T-helper 2 cell treated with Interferon-gamma antibody and Interleukin-4, amounts not matched to agents 100 ng/mL and 5 ng/mL, for 36 hours (primary cell): Measurements from ENCODE around the gene QRFP. TPM values are rescaled to one million over a fixed set of nuclear protein-coding genes. Genes with fewer than 3 reads are reported as not detected.
"Not testable (repeated sequence)": the region's sequence is repeated elsewhere in the genome, so short reads cannot be mapped to it uniquely, and the experiment has no call there.

Source experiments
- intact Hi-C: fragments of 100-400 bp; cut with micrococcal nuclease; formaldehyde crosslinking; loops from one replicate; pipeline ENCODE4 v1.15.1; 2023
- total RNA-seq: library from RNA; stranded (reverse); gene quantifications from 2 replicates; pipeline ENCODE4 v1.2.3, GENCODE V29; 2022

Gene QRFP
- total RNA-seq, 1 donor from 2014 or later, result not detected

GRCh38 chr9:130854835-130855234, 41.8 kb downstream of the QRFP start:
- intact Hi-C loops, result no loop called here

GRCh38 chr9:130854092-130854491, 42.5 kb downstream of the QRFP start:
- intact Hi-C loops, result no loop called here

- intact Hi-C loops, result no loop called here
These were observed 43.8 kb downstream of the QRFP start for GRCh38 chr9:130852801-130853200.

GRCh38 chr9:130849356-130849755, 47.3 kb downstream of the QRFP start:
- intact Hi-C loops, result no loop called here

- intact Hi-C loops, result not testable (repeated sequence)
These were observed 48.1 kb downstream of the QRFP start for GRCh38 chr9:130848514-130848913.

GRCh38 chr9:130847306-130848217, 49.0 kb downstream of the QRFP start:
- intact Hi-C loops, result no loop called here

- intact Hi-C loops, result no loop called here
These were observed 49.9 kb downstream of the QRFP start for GRCh38 chr9:130846487-130847305.

GRCh38 chr9:130845901-130846481, 50.6 kb downstream of the QRFP start:
- intact Hi-C loops, result no loop called here

GRCh38 chr9:130845254-130845653, 51.4 kb downstream of the QRFP start:
- intact Hi-C loops, result no loop called here

GRCh38 chr9:130844044-130844451, 52.6 kb downstream of the QRFP start:
- intact Hi-C loops, result no loop called here

- intact Hi-C loops, result no loop called here
These were observed 53.3 kb downstream of the QRFP start for GRCh38 chr9:130843049-130843908.

Other genes starting within 250 kb of the QRFP start
- 0.14 TPM in 1 of 2 replicates, not detected in the other for gene PRDM12, start 232.2 kb downstream of the QRFP start, total RNA-seq
- gene EXOSC2, start 203.0 kb downstream of the QRFP start, total RNA-seq, result 72.8 and 74.1 TPM in 2 replicates
- gene ABL1, start 61.6 kb downstream of the QRFP start, total RNA-seq, result 31.9 and 35.4 TPM in 2 replicates
- gene FIBCD1, start 42.4 kb upstream of the QRFP start, total RNA-seq, result not detected in 2 replicates
- gene LAMC3, start 112.4 kb upstream of the QRFP start, total RNA-seq, result 0.05 and 0.07 TPM in 2 replicates
- gene AIF1L, start 199.7 kb upstream of the QRFP start, total RNA-seq, result 0.25 and 0.32 TPM in 2 replicates
- gene NUP214, start 228.8 kb upstream of the QRFP start, total RNA-seq, result 79.7 and 80.3 TPM in 2 replicates